ENCODE results near the gene RTL5. TPM values are rescaled to one million over a fixed set of nuclear protein-coding genes. Genes with fewer than 3 reads are reported as not detected.

The RTL5 gene
- total and polyA plus RNA-seq, 4 donors, result 0.32 to 1.9 (median 0.96) TPM

DNA sequence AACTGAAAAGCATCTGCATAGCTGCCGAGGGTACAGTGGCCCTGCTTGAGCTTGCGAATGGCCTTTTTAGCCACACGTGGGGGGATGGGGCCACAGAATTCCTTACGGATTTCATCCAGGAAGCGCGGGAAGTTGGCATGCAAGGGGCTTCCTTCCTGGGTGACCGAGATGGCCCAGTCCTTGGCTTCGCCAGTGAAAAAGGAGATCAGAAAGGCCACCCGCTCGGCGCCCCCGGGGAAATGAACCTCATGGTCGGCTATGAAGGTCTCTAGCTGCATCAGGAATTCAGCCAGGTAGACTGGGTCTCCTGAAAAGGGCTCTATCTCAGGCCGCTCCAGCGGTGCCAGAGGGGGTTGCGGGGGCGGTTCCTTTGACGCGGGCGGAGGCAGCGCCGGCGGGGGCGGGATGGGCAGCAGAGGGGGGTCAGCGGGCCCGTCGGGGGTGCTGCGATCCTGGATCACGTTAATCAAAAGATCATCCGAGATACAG, 909 bp downstream of the RTL5 start:
- DNase-seq (ENCODE audit: low spot score), result no peak
- TF ChIP-seq, protein P1, sequence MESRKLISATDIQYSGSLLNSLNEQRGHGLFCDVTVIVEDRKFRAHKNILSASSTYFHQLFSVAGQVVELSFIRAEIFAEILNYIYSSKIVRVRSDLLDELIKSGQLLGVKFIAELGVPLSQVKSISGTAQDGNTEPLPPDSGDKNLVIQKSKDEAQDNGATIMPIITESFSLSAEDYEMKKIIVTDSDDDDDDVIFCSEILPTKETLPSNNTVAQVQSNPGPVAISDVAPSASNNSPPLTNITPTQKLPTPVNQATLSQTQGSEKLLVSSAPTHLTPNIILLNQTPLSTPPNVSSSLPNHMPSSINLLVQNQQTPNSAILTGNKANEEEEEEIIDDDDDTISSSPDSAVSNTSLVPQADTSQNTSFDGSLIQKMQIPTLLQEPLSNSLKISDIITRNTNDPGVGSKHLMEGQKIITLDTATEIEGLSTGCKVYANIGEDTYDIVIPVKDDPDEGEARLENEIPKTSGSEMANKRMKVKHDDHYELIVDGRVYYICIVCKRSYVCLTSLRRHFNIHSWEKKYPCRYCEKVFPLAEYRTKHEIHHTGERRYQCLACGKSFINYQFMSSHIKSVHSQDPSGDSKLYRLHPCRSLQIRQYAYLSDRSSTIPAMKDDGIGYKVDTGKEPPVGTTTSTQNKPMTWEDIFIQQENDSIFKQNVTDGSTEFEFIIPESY (IDR thresholded peaks at IDR 0.05), result no peak
- TF ChIP-seq JUND (IDR thresholded peaks at IDR 0.05), result no peak
- TF ChIP-seq FOXA1 (IDR thresholded peaks at IDR 0.05), result no peak
- TF ChIP-seq, protein P2, sequence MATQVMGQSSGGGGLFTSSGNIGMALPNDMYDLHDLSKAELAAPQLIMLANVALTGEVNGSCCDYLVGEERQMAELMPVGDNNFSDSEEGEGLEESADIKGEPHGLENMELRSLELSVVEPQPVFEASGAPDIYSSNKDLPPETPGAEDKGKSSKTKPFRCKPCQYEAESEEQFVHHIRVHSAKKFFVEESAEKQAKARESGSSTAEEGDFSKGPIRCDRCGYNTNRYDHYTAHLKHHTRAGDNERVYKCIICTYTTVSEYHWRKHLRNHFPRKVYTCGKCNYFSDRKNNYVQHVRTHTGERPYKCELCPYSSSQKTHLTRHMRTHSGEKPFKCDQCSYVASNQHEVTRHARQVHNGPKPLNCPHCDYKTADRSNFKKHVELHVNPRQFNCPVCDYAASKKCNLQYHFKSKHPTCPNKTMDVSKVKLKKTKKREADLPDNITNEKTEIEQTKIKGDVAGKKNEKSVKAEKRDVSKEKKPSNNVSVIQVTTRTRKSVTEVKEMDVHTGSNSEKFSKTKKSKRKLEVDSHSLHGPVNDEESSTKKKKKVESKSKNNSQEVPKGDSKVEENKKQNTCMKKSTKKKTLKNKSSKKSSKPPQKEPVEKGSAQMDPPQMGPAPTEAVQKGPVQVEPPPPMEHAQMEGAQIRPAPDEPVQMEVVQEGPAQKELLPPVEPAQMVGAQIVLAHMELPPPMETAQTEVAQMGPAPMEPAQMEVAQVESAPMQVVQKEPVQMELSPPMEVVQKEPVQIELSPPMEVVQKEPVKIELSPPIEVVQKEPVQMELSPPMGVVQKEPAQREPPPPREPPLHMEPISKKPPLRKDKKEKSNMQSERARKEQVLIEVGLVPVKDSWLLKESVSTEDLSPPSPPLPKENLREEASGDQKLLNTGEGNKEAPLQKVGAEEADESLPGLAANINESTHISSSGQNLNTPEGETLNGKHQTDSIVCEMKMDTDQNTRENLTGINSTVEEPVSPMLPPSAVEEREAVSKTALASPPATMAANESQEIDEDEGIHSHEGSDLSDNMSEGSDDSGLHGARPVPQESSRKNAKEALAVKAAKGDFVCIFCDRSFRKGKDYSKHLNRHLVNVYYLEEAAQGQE (IDR thresholded peaks at IDR 0.05), result no peak
- no peak for TF ChIP-seq NR2F2 (IDR thresholded peaks at IDR 0.05)
- TF ChIP-seq, protein P3, sequence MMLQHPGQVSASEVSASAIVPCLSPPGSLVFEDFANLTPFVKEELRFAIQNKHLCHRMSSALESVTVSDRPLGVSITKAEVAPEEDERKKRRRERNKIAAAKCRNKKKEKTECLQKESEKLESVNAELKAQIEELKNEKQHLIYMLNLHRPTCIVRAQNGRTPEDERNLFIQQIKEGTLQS (IDR thresholded peaks at IDR 0.05), result no peak
- WGBS, result 49% methylated on average over 30 of the region's 30 CpGs
- H3K9ac ChIP-seq (ENCODE audit: low read depth in 1 of 2, low read length in 2 of 2), result no peak overlapping the region
- no peak overlapping the region for H3K27ac ChIP-seq (ENCODE audit: low read depth in 1 of 2, low read length in 2 of 2)
- no peaks in the 10 kb centered on the region for H3K9me3 ChIP-seq (ENCODE audit: control insufficient read depth in 4 of 4, low read length in 3 of 4)
- H3K27me3 ChIP-seq (ENCODE audit: control insufficient read depth in 4 of 4, insufficient read depth in 4 of 4, low read length in 3 of 4), result no peaks in the 10 kb centered on the region
- H3K36me3 ChIP-seq (ENCODE audit: control insufficient read depth in 4 of 4, insufficient read depth in 3 of 4, low read depth in 1 of 4, low read length in 3 of 4), result no peaks in the 10 kb centered on the region
- peak overlapping the region in 1 of 3 donors; percentile 57 for H3K4me3 ChIP-seq (ENCODE audit: low read depth in 1 of 3, low read length in 3 of 3)
- peaks cover 2 to 22% (median 8%) of the 10 kb centered on the region in 4 donors for H3K4me1 ChIP-seq (ENCODE audit: control insufficient read depth in 4 of 4, insufficient read depth in 4 of 4, low read length in 3 of 4)

DNA sequence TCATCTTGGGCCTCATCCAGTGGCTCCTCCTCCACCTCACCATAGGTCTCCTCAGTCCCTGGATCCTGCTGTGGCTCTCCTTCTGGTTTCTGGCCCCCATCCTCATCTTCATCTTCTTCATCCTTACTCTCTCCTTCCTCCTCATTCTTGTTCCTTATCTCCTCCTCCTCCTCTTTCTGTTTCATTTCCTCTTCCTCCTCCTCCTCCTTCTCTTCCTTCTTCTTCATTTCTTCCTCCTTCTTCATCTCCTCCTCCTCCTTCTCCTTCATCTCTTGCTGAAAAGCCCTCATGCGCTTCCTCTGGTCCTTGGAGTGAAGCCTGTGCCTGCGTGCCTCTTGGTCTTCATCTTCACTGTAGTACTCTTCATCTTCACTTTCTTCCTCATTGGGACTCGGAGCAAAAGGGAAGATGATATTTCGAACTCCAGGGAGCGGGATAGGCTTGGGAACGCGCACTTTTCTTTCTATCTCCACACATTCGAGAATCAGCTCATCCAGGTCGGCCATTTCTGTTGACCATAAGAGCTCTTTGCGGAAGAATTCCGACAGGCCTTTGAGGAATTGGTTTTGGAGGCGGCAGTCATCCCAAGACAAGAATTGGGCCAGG, 1.5 kb downstream of the RTL5 start:
- Histone ChIP-seq H3K4me3 (ENCODE audit: low read depth in 1 of 3, low read length in 3 of 3) (no peak overlapping the region), H3K36me3 (ENCODE audit: control insufficient read depth in 4 of 4, insufficient read depth in 3 of 4, low read depth in 1 of 4, low read length in 3 of 4) (no peaks in the 10 kb centered on the region), H3K9me3 (ENCODE audit: control insufficient read depth in 4 of 4, low read length in 3 of 4) (no peaks in the 10 kb centered on the region), H3K9ac (ENCODE audit: low read depth in 1 of 2, low read length in 2 of 2) (no peak overlapping the region), H3K27me3 (ENCODE audit: control insufficient read depth in 4 of 4, insufficient read depth in 4 of 4, low read length in 3 of 4) (no peaks in the 10 kb centered on the region), H3K27ac (ENCODE audit: low read depth in 1 of 2, low read length in 2 of 2) (no peak overlapping the region), H3K4me1 (ENCODE audit: control insufficient read depth in 4 of 4, insufficient read depth in 4 of 4, low read length in 3 of 4) (peaks cover 2 to 22% (median 8%) of the 10 kb centered on the region in 4 donors)
- DNase-seq (ENCODE audit: low spot score), result no peak
- WGBS, result 92% methylated on average over 12 of the region's 12 CpGs
- TF ChIP-seq, protein P4, sequence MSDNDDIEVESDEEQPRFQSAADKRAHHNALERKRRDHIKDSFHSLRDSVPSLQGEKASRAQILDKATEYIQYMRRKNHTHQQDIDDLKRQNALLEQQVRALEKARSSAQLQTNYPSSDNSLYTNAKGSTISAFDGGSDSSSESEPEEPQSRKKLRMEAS (IDR thresholded peaks at IDR 0.05), result no peak
- TF ChIP-seq RXRA (IDR thresholded peaks at IDR 0.05) (no peak), EGR1 (IDR thresholded peaks at IDR 0.05; ENCODE audit: low read depth in 2 of 2) (no peak), RAD21 (IDR thresholded peaks at IDR 0.05) (no peak)

DNA sequence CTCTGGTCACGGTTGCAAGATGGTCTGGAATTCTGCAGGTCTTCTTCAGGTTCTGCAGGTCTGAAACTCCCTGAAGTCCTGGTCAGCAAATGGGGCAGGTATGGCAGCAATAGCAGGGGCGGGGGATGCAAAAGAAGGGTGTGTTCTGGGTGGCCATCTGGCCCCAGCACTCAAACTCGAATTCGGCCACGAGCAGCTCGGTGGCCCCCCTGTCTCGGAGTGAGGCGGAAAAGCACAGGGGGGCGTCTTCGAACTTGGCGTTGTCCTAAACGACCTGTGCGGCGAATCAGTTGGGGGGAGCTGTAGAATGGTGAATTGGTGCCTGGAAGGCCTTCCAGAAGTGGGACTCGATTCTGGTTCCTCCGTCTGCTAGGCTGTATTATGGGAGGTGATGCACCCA, 2.1 kb downstream of the RTL5 start:
- DNase-seq (ENCODE audit: low spot score), result no peak
- H3K27me3 ChIP-seq (ENCODE audit: control insufficient read depth in 4 of 4, insufficient read depth in 4 of 4, low read length in 3 of 4), result no peaks in the 10 kb centered on the region
- over 99% methylated on average over 16 of the region's 16 CpGs for WGBS
- H3K4me3 ChIP-seq (ENCODE audit: low read depth in 1 of 3, low read length in 3 of 3), result no peak overlapping the region
- H3K9ac ChIP-seq (ENCODE audit: low read depth in 1 of 2, low read length in 2 of 2), result no peak overlapping the region
- H3K9me3 ChIP-seq (ENCODE audit: control insufficient read depth in 4 of 4, low read length in 3 of 4), result no peaks in the 10 kb centered on the region
- H3K27ac ChIP-seq (ENCODE audit: low read depth in 1 of 2, low read length in 2 of 2), result no peak overlapping the region
- peaks cover 2 to 22% (median 8%) of the 10 kb centered on the region in 4 donors for H3K4me1 ChIP-seq (ENCODE audit: control insufficient read depth in 4 of 4, insufficient read depth in 4 of 4, low read length in 3 of 4)
- H3K36me3 ChIP-seq (ENCODE audit: control insufficient read depth in 4 of 4, insufficient read depth in 3 of 4, low read depth in 1 of 4, low read length in 3 of 4), result no peaks in the 10 kb centered on the region
- TF ChIP-seq, protein P1 (IDR thresholded peaks at IDR 0.05), result no peak
- TF ChIP-seq JUND (IDR thresholded peaks at IDR 0.05) (no peak), RXRA (IDR thresholded peaks at IDR 0.05) (no peak), FOXA1 (IDR thresholded peaks at IDR 0.05) (no peak), YY1 (IDR thresholded peaks at IDR 0.05) (no peak), HNF4G (IDR thresholded peaks at IDR 0.05) (no peak), GABPA (IDR thresholded peaks at IDR 0.05 in 1 of 2, conservative IDR thresholded peaks at IDR 0.05 in 1 of 2) (no peak)
- TF ChIP-seq, protein P2 (IDR thresholded peaks at IDR 0.05), result no peak
- TF ChIP-seq, protein P4 (IDR thresholded peaks at IDR 0.05), result no peak
- TF ChIP-seq, protein P3 (IDR thresholded peaks at IDR 0.05), result no peak
